CD4-positive, alpha-beta T cell (primary cell): ENCODE results near the gene CTNNA3. TPM values are rescaled to one million over a fixed set of nuclear protein-coding genes. Genes with fewer than 3 reads are reported as not detected.
A peak's percentile ranks its signal among the peaks of the same experiment; 100 is the strongest.

Source experiments
- ATAC-seq: fragments of 200-7000 bp; cut with Tn5 transposase; one replicate; pipeline ENCODE4 v1.10.0; 2022; ENCODE audit warnings: mild to moderate bottlenecking; ENCODE audit not compliant: poor library complexity
- CTCF ChIA-PET: fragments of 350-600 bp; sonication (Branson Sonifier 250); formaldehyde crosslinking; loops from one replicate; lab custom pipeline; 2021; ENCODE audit warnings: antibody characterized with exemption, inconsistent platforms; lab: Charles Lee
- POLR2A ChIA-PET: fragments of 350-600 bp; sonication (Branson Sonifier 250); formaldehyde crosslinking; loops from one replicate; lab custom pipeline; 2021; ENCODE audit warnings: antibody characterized with exemption, inconsistent platforms; lab: Charles Lee
- DNase-seq, 14 experiments: peaks; one replicate each; pipeline ENCODE4 v3.0.0-alpha.2; 2013 to 2020; ENCODE audit warnings: mixed read lengths in 2 of 14
- H3K27ac ChIP-seq, 2 donors: one replicate each; pipeline versions ENCODE4 v1.5.1 to v1.7.0; 2013; ENCODE audit warnings: low read length in 2 of 2, low read depth in 1 of 2, mild to moderate bottlenecking in 1 of 2
- H3K27me3 ChIP-seq, 2 experiments: 1 replicate in 1 of 2; 2 replicates in 1 of 2; pipeline versions ENCODE4 v1.6.1 to v1.7.0; 2013; ENCODE audit warnings: low read length in 2 of 2, control low read depth in 1 of 2, mild to moderate bottlenecking in 1 of 2, moderate library complexity in 1 of 2; ENCODE audit not compliant: insufficient read depth in 2 of 2, control insufficient read depth in 1 of 2
- H3K36me3 ChIP-seq: one replicate; pipeline ENCODE4 v1.6.1; 2013; ENCODE audit warnings: low read length, control low read depth; ENCODE audit not compliant: insufficient read depth
- H3K4me1 ChIP-seq: one replicate; pipeline ENCODE4 v1.6.1; 2013; ENCODE audit warnings: low read length, control low read depth; ENCODE audit not compliant: insufficient read depth
- H3K4me3 ChIP-seq: one replicate; pipeline ENCODE4 v1.5.1; 2013; ENCODE audit warnings: mild to moderate bottlenecking, low read length, moderate library complexity
- H3K9me3 ChIP-seq, 2 experiments: 1 replicate in 1 of 2; 2 replicates in 1 of 2; pipeline versions ENCODE4 v1.6.1 to v1.7.0; 2013; ENCODE audit warnings: low read length in 2 of 2, mild to moderate bottlenecking in 2 of 2, control low read depth in 1 of 2, moderate library complexity in 1 of 2; ENCODE audit not compliant: control insufficient read depth in 1 of 2, insufficient read depth in 1 of 2
- H3K27ac Mint-ChIP-seq: one replicate; pipeline ENCODE4 v1.8.0; 2020; ENCODE audit warnings: mixed read lengths
- H3K27me3 Mint-ChIP-seq: one replicate; pipeline ENCODE4 v1.8.0; 2021; ENCODE audit warnings: mixed read lengths
- H3K36me3 Mint-ChIP-seq: one replicate; pipeline ENCODE4 v1.8.0; 2021; ENCODE audit warnings: low read depth, mixed read lengths
- H3K4me1 Mint-ChIP-seq: one replicate; pipeline ENCODE4 v1.8.0; 2021; ENCODE audit warnings: low read depth, mixed read lengths
- H3K4me3 Mint-ChIP-seq: one replicate; pipeline ENCODE4 v1.8.0; 2020; ENCODE audit warnings: mild to moderate bottlenecking, mixed read lengths
- H3K9me3 Mint-ChIP-seq: one replicate; pipeline ENCODE4 v1.8.0; 2020; ENCODE audit warnings: mixed read lengths
- intact Hi-C, 2 experiments: fragments of 100-400 bp; cut with DNase I in 1 of 2; cut with micrococcal nuclease in 1 of 2; formaldehyde crosslinking; loops; one replicate each; pipeline versions ENCODE4 v1.15.1 to v1.9.0; 2023 to 2025; cut with DNase I, micrococcal nuclease
- total RNA-seq, 174 experiments: library from RNA in 2 of 174; stranded (reverse) in 2 of 174; gene quantifications; one replicate each; pipeline ENCODE4 v1.2.3 and lab custom pipeline; 2021 to 2026
- TF ChIP-seq, protein P1 (sequence below): fragments of 200-600 bp; IDR thresholded peaks from one replicate; pipeline ENCODE4 v1.8.0; 2022; ENCODE audit warnings: antibody characterized with exemption, mild to moderate bottlenecking

CTNNA3 gene
- total RNA-seq, 2 experiments from 2014 or later = 0.80 TPM; not detected in 1

DNA sequence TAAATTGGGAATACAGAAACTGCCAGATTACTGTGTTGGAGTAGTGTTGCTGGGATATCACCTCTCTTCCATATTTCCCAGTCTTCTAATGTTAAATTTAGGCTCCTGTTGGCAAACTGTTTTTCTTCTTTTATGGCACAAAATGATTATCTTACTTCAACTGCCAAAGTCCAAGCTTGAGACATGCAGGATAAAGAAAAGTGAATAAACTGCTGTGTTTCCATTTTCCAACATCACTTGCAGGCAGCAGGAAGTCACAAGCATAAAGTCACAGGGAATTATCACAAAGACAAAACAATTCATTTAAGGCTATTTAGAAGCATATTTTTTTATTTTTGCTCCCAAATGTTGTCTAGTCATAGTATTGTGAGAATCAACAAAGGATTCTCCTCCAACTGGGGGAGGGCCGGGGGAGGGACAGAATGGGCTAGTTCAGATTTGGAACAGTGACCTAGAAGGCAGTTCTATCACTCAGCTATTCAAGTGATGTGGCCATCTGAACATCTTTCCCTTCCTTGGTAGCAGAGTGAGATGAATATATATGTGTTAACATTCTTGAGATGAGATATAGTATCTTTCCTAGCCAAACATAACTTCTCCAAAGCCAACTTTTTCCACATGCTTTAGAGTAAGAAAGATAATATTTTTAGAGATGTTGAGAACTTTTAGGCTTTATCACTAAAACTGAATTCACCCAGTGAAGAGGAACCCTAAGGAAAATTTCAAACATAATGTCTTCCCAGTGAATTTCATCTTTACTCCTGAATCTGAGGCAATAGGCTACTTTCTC, 364.7 kb downstream of the CTNNA3 start:
- TF ChIP-seq, protein P1, sequence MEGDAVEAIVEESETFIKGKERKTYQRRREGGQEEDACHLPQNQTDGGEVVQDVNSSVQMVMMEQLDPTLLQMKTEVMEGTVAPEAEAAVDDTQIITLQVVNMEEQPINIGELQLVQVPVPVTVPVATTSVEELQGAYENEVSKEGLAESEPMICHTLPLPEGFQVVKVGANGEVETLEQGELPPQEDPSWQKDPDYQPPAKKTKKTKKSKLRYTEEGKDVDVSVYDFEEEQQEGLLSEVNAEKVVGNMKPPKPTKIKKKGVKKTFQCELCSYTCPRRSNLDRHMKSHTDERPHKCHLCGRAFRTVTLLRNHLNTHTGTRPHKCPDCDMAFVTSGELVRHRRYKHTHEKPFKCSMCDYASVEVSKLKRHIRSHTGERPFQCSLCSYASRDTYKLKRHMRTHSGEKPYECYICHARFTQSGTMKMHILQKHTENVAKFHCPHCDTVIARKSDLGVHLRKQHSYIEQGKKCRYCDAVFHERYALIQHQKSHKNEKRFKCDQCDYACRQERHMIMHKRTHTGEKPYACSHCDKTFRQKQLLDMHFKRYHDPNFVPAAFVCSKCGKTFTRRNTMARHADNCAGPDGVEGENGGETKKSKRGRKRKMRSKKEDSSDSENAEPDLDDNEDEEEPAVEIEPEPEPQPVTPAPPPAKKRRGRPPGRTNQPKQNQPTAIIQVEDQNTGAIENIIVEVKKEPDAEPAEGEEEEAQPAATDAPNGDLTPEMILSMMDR = no peak
- Mint-ChIP-seq H3K4me1 (no peaks in the 10 kb centered on the region), H3K27me3 (no peaks in the 10 kb centered on the region), H3K9me3 (no peaks in the 10 kb centered on the region), H3K27ac (no peak overlapping the region), H3K4me3 (no peak overlapping the region), H3K36me3 (no peaks in the 10 kb centered on the region)
- ChIA-PET CTCF (no interaction called here), POLR2A (no interaction called here)
- ATAC-seq = no peak
- Histone ChIP-seq H3K4me1 (no peaks in the 10 kb centered on the region), H3K36me3 (no peaks in the 10 kb centered on the region), H3K27me3 (no peaks in the 10 kb centered on the region), H3K9me3 (peaks cover 4 to 11% of the 10 kb centered on the region in 2 experiments), H3K27ac (no peak overlapping the region), H3K4me3 (no peak overlapping the region)
- no peak for DNase-seq
- intact Hi-C loops = no loop called here

DNA sequence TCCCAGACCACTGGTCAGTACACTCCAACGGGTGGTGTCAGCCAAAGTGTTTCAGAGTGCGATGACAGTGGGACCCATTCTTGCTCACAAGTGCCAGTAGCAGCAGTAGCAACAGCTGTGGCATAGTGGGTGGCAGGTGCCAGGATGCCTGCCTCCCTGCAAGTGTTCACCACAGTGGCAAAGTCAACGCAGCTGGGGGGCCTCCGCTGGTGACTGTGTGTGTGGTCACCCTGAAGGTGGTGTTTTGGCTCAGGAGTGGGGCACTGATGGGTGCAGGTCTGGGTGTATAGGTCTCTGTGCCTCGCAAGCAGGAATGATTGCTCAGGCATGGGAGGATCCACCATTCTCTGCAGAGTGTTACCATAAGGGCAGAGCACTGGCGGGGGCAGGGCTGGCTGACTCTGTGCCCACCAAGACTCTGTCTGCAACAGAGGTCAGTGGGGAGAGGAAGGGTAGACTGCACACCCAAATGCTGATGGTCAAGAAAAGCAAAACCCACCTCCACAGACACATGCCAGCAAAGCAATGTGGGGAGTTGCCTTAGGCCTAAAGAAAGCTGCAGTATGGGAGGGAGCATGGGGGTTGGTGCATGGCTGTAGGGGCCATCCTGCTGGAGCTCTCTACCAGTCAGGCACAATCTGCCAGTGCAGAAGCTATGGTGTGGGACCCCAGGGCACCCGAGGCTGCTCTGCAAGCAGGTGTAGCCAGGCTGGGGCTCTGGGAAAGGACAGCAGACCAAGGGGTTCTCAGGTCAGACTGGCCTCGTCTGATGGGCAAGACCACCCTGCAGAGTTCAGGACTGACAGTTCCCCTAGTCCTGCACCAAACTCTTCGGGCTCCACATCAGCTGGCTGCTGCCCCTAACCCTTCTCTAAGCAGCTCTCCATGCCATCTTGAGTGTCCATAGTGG, 368.1 kb downstream of the CTNNA3 start:
- POLR2A ChIA-PET = no interaction called here
- no peak overlapping the region for H3K27ac Mint-ChIP-seq
- TF ChIP-seq, protein P1 = no peak

DNA sequence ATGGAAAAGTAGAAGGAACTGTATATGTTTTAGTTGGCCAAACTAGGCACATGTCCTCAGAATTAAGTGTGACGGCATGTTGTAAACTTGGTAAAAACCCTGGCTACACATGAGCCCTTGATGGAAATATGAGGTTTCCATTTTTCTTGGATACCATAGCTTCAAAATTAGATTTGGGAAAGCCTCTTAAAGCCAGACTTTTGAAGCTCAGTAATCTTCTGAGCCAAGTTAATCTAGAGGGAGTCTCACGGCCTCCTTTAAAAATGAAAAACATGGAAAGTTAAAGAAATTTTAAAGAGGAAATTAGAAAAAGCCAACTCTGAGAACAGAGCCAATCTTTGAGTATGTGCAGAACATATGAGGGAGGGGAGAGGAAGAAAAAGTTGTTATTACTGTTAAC, 376.0 kb downstream of the CTNNA3 start:
- H3K4me3 Mint-ChIP-seq = no peak overlapping the region
- H3K4me1 ChIP-seq = no peaks in the 10 kb centered on the region
- no peak overlapping the region for H3K27ac Mint-ChIP-seq
- H3K9me3 ChIP-seq = peaks cover 0 to 4% of the 10 kb centered on the region in 2 experiments
- no peak overlapping the region for H3K4me3 ChIP-seq
- DNase-seq (no peak), ATAC-seq (no peak)
- no peaks in the 10 kb centered on the region for H3K27me3 ChIP-seq
- intact Hi-C loops = no loop called here
- H3K9me3 Mint-ChIP-seq = peaks cover 2% of the 10 kb centered on the region
- ChIA-PET POLR2A (no interaction called here), CTCF (no interaction called here)
- H3K27ac ChIP-seq = no peak overlapping the region
- TF ChIP-seq, protein P1 = no peak
- H3K36me3 ChIP-seq = no peaks in the 10 kb centered on the region
- no peaks in the 10 kb centered on the region for H3K4me1 Mint-ChIP-seq
- H3K27me3 Mint-ChIP-seq = no peaks in the 10 kb centered on the region
- H3K36me3 Mint-ChIP-seq = no peaks in the 10 kb centered on the region

More for the DNA sequence above, 368.1 kb downstream of the CTNNA3 start:
- Histone ChIP-seq H3K36me3 (no peaks in the 10 kb centered on the region), H3K27ac (no peak overlapping the region), H3K27me3 (no peaks in the 10 kb centered on the region), H3K9me3 (peaks cover 11% of the 10 kb centered on the region in 2 experiments), H3K4me1 (no peaks in the 10 kb centered on the region), H3K4me3 (no peak overlapping the region)
- DNase-seq (peak in 1 of 14 experiments; percentile 2), ATAC-seq (no peak)
- Mint-ChIP-seq H3K27me3 (no peaks in the 10 kb centered on the region), H3K36me3 (no peaks in the 10 kb centered on the region), H3K4me1 (no peaks in the 10 kb centered on the region), H3K9me3 (peaks cover 2% of the 10 kb centered on the region), H3K4me3 (no peak overlapping the region)
- CTCF ChIA-PET = no interaction called here
- intact Hi-C loops = no loop called here
